B cell (primary cell): Measurements from ENCODE around the gene IL34. TPM values are rescaled to one million over a fixed set of nuclear protein-coding genes. Genes with fewer than 3 reads are reported as not detected.

Source experiments
- ATAC-seq: fragments of 200-7000 bp; cut with Tn5 transposase; one replicate; pipeline ENCODE4 v1.10.0; 2021; ENCODE audit warnings: low read depth, mild to moderate bottlenecking, moderate number of reproducible peaks, moderate library complexity
- CTCF ChIA-PET: fragments of 350-600 bp; sonication (Branson Sonifier 250); formaldehyde crosslinking; loops from one replicate; lab custom pipeline; 2021; ENCODE audit warnings: antibody characterized with exemption, inconsistent platforms; lab: Charles Lee
- POLR2A ChIA-PET: fragments of 350-600 bp; sonication (Branson Sonifier 250); formaldehyde crosslinking; loops from one replicate; lab custom pipeline; 2021; ENCODE audit warnings: antibody characterized with exemption; lab: Charles Lee
- DNase-seq: peaks from one replicate; pipeline ENCODE4 v3.0.0; 2013
- H2AFZ ChIP-seq: 2 replicates; pipeline ENCODE4 v1.6.1; 2012; ENCODE audit warnings: mild to moderate bottlenecking, low read depth, low read length; ENCODE audit not compliant: insufficient read depth, poor library complexity, severe bottlenecking
- H3K27ac ChIP-seq, 2 donors: 1 replicate in 1 of 2; 2 replicates in 1 of 2; pipeline ENCODE4 v1.5.1; 2012 to 2013; ENCODE audit warnings: low read length in 2 of 2, mild to moderate bottlenecking in 2 of 2, moderate library complexity in 1 of 2
- H3K27me3 ChIP-seq, 4 experiments: fragments of 200-600 bp in 1 of 4; sonication (generic) in 1 of 4; replicated peaks in 1 of 4; 1 replicate in 2 of 4; 2 replicates in 2 of 4; pipeline versions ENCODE4 v1.6.1 to v1.7.0; 2013 to 2016; ENCODE audit warnings: low read length in 3 of 4, mild to moderate bottlenecking in 2 of 4, mixed read lengths in 1 of 4, moderate library complexity in 1 of 4; ENCODE audit not compliant: insufficient read depth in 4 of 4, control insufficient read depth in 3 of 4; ENCODE audit errors: control extremely low read depth in 1 of 4
- H3K36me3 ChIP-seq, 2 experiments: replicated peaks in 1 of 2; 1 replicate in 1 of 2; 2 replicates in 1 of 2; pipeline versions ENCODE4 v1.6.1 to v1.7.1; 2013; ENCODE audit warnings: low read length in 1 of 2; ENCODE audit not compliant: insufficient read depth in 2 of 2, control insufficient read depth in 1 of 2; ENCODE audit errors: control extremely low read depth in 1 of 2, extremely low read depth in 1 of 2
- H3K4me1 ChIP-seq, 2 donors: fragments of 200-600 bp in 1 of 2; sonication (generic) in 1 of 2; 1 replicate in 1 of 2; 2 replicates in 1 of 2; pipeline versions ENCODE4 v1.5.1 to v1.6.1; 2013 to 2017; ENCODE audit warnings: low read length in 2 of 2; ENCODE audit not compliant: control insufficient read depth in 2 of 2, insufficient read depth in 2 of 2
- H3K4me2 ChIP-seq: replicated peaks from 2 replicates; pipeline ENCODE3; 2012; ENCODE audit warnings: mild to moderate bottlenecking, low read depth, low read length; ENCODE audit not compliant: poor library complexity, severe bottlenecking
- H3K4me3 ChIP-seq, 5 experiments: fragments of 200-600 bp in 1 of 5; sonication (generic) in 1 of 5; 1 replicate in 3 of 5; 2 replicates in 2 of 5; pipeline versions ENCODE4 v1.5.1 to v1.7.0; 2011 to 2016; ENCODE audit warnings: low read length in 4 of 5, mild to moderate bottlenecking in 4 of 5, low read depth in 2 of 5, control low read depth in 1 of 5, moderate library complexity in 1 of 5; ENCODE audit not compliant: insufficient read depth in 1 of 5; ENCODE audit errors: control extremely low read depth in 1 of 5, extremely low read depth in 1 of 5
- H3K79me2 ChIP-seq: fragments of 200-600 bp; sonication (generic); one replicate; pipeline ENCODE4 v1.6.0; 2016; ENCODE audit warnings: low read length; ENCODE audit not compliant: control insufficient read depth, insufficient read depth
- H3K9ac ChIP-seq: fragments of 200-600 bp; sonication (generic); 2 replicates; pipeline ENCODE4 v1.6.1; 2017; ENCODE audit warnings: mild to moderate bottlenecking, low read length, moderate library complexity
- H3K9me3 ChIP-seq, 3 donors: one replicate each; pipeline versions ENCODE4 v1.6.1 to v1.7.1; 2013; ENCODE audit warnings: low read length in 2 of 3; ENCODE audit not compliant: control insufficient read depth in 2 of 3, insufficient read depth in 1 of 3; ENCODE audit errors: control extremely low read depth in 1 of 3
- H4K20me1 ChIP-seq: 2 replicates; pipeline ENCODE4 v1.6.0; 2012; ENCODE audit warnings: mild to moderate bottlenecking, low read length; ENCODE audit not compliant: insufficient read depth, control insufficient read depth, poor library complexity, severe bottlenecking
- H3K27ac Mint-ChIP-seq: one replicate; pipeline ENCODE4 v1.8.0; 2021; ENCODE audit warnings: mixed read lengths
- H3K27me3 Mint-ChIP-seq: one replicate; pipeline ENCODE4 v1.8.0; 2021; ENCODE audit warnings: mixed read lengths
- H3K4me1 Mint-ChIP-seq: one replicate; pipeline ENCODE4 v1.8.0; 2021; ENCODE audit warnings: mixed read lengths
- H3K4me3 Mint-ChIP-seq: one replicate; pipeline ENCODE4 v1.8.0; 2021; ENCODE audit warnings: mixed read lengths
- H3K9me3 Mint-ChIP-seq: one replicate; pipeline ENCODE4 v1.8.0; 2022; ENCODE audit warnings: mixed read lengths; ENCODE audit not compliant: insufficient read depth
- EZH2 ChIP-seq: IDR thresholded peaks from 2 replicates; pipeline ENCODE4 v1.6.1; 2012; ENCODE audit warnings: borderline replicate concordance, low read depth, mild to moderate bottlenecking, moderate library complexity, low read length; ENCODE audit not compliant: insufficient read depth, poor library complexity, severe bottlenecking
- WGBS: methylation state at CpG from one replicate; pipeline ENCODE4 v1.1.5; 2013; ENCODE audit warnings: missing lambda C conversion rate; ENCODE audit not compliant: insufficient coverage; 5-methylcytosine and 5-hydroxymethylcytosine counted together
- intact Hi-C: fragments of 100-400 bp; cut with micrococcal nuclease; formaldehyde crosslinking; loops from one replicate; pipeline ENCODE4 v1.10.0; 2022
- polyA plus RNA-seq: library from polyadenylated mRNA; depleted of rRNA; stranded (reverse); fragments of >200 nt; gene quantifications from 2 replicates; pipeline ENCODE4 v1.2.3, GENCODE V29; 2012
- total RNA-seq, 2 donors: library from RNA; stranded (reverse); fragments of 120-200 nt in 1 of 2; gene quantifications; 1 replicate in 1 of 2; 2 replicates in 1 of 2; pipeline versions ENCODE4 v1.2.3 to v1.2.4, GENCODE V29; 2013 to 2022
- TF ChIP-seq, protein P1 (sequence below): fragments of 200-600 bp; IDR thresholded peaks from one replicate; pipeline ENCODE4 v1.8.0; 2022; ENCODE audit warnings: antibody characterized with exemption, mild to moderate bottlenecking

IL34 gene
- total and polyA plus RNA-seq, 2 donors (not counting 1 experiment from before 2014, with no cell fraction given), result 0.09 TPM; not detected in 1

DNA sequence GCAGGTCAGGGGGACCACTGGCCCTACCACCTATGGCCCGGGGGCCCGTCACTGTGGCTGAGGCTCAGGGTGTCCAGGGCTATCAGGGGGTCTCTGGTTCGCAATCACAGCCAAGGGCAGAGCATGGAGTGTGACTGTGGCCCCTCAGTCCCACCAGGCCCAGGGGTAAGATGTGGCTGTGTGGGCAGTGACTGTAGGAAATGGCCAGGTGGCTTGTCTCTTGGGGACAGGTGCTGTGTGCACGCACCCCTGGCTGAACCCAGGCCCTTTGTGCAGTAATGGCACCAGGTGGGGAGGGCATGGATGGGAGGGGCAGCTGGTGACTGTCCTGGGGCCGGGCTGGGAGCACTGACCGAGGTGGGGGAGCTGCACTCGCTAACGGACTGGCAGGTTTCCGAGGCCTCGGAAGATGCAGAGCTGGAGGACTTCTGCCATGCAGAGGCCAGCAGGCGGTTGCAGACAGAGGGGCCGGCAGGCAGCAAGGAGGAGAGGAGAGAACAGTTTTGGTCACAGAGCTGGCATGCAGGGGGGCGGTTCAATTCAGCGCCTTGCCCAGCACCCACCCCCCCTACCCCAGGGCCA is 18.8 kb downstream of the IL34 start:
- Histone ChIP-seq H3K27me3 (no peaks in the 10 kb centered on the region), H2AFZ (no peak overlapping the region), H3K4me1 (no peaks in the 10 kb centered on the region), H4K20me1 (no peaks in the 10 kb centered on the region), H3K36me3 (no peaks in the 10 kb centered on the region), H3K27ac (no peak overlapping the region), H3K4me2 (no peak overlapping the region), H3K4me3 (no peak overlapping the region), H3K79me2 (no peaks in the 10 kb centered on the region), H3K9me3 (no peaks in the 10 kb centered on the region), H3K9ac (no peak overlapping the region)
- Mint-ChIP-seq H3K4me1 (no peaks in the 10 kb centered on the region), H3K4me3 (no peak overlapping the region), H3K27me3 (no peaks in the 10 kb centered on the region), H3K27ac (no peak overlapping the region), H3K9me3 (no peaks in the 10 kb centered on the region)
- CTCF ChIA-PET, result no interaction called here
- ATAC-seq (no peak), DNase-seq (no peak)
- intact Hi-C loops, result no loop called here
- TF ChIP-seq, protein P1, sequence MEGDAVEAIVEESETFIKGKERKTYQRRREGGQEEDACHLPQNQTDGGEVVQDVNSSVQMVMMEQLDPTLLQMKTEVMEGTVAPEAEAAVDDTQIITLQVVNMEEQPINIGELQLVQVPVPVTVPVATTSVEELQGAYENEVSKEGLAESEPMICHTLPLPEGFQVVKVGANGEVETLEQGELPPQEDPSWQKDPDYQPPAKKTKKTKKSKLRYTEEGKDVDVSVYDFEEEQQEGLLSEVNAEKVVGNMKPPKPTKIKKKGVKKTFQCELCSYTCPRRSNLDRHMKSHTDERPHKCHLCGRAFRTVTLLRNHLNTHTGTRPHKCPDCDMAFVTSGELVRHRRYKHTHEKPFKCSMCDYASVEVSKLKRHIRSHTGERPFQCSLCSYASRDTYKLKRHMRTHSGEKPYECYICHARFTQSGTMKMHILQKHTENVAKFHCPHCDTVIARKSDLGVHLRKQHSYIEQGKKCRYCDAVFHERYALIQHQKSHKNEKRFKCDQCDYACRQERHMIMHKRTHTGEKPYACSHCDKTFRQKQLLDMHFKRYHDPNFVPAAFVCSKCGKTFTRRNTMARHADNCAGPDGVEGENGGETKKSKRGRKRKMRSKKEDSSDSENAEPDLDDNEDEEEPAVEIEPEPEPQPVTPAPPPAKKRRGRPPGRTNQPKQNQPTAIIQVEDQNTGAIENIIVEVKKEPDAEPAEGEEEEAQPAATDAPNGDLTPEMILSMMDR, result no peak
- no peak for TF ChIP-seq EZH2
- WGBS, result 99% methylated on average over 10 of the region's 14 CpGs
- POLR2A ChIA-PET, result no interaction called here

- TF ChIP-seq, protein P1, result no peak
- TF ChIP-seq EZH2, result no peak
- H3K36me3 ChIP-seq, result no peaks in the 10 kb centered on the region
- ChIA-PET POLR2A (no interaction called here), CTCF (no interaction called here)
- no peak overlapping the region for H3K27ac ChIP-seq
- H3K27me3 Mint-ChIP-seq, result no peaks in the 10 kb centered on the region
- no peak overlapping the region for H3K4me3 ChIP-seq
- no peaks in the 10 kb centered on the region for H3K27me3 ChIP-seq
- no peak for DNase-seq
- intact Hi-C loops, result no loop called here
- no peak overlapping the region for H3K4me2 ChIP-seq
- H3K4me1 Mint-ChIP-seq, result no peaks in the 10 kb centered on the region
- no peaks in the 10 kb centered on the region for H4K20me1 ChIP-seq
- H3K9me3 Mint-ChIP-seq, result no peaks in the 10 kb centered on the region
- no peaks in the 10 kb centered on the region for H3K79me2 ChIP-seq
- H3K27ac Mint-ChIP-seq, result no peak overlapping the region
- H3K4me1 ChIP-seq, result no peaks in the 10 kb centered on the region
- H3K4me3 Mint-ChIP-seq, result no peak overlapping the region
- no peak overlapping the region for H3K9ac ChIP-seq
- ATAC-seq, result no peak
- 90% methylated on average over 18 of the region's 22 CpGs for WGBS
- no peak overlapping the region for H2AFZ ChIP-seq
- H3K9me3 ChIP-seq, result no peaks in the 10 kb centered on the region
These were observed 19.7 kb downstream of the IL34 start for GRCh38 chr16:70665806-70666735.
